ENCODE measurements around the gene EEF1B2. TPM values are rescaled to one million over a fixed set of nuclear protein-coding genes. Genes with fewer than 3 reads are reported as not detected.

EEF1B2 gene
- total RNA-seq, 1 experiment from 2014 or later: 611 TPM

GRCh38 chr2:206145665-206146064, 14.0 kb upstream of the EEF1B2 start (continued):
- no peak for TF ChIP-seq SMAD3 (CRISPR knock-in tag; IDR thresholded peaks at IDR 0.05; ENCODE audit: borderline replicate concordance)
- TF ChIP-seq NR3C1 (CRISPR knock-in tag; conservative IDR thresholded peaks at IDR 0.05; ENCODE audit: low read depth): no peak
- no peak for TF ChIP-seq IRF2 (CRISPR knock-in tag; IDR thresholded peaks at IDR 0.05; ENCODE audit: borderline replicate concordance, low read depth)
- TF ChIP-seq ARID4B (CRISPR knock-in tag; IDR thresholded peaks at IDR 0.05; ENCODE audit: borderline replicate concordance): no peak
- TF ChIP-seq CREM (CRISPR knock-in tag; IDR thresholded peaks at IDR 0.05): no peak
- no peak for TF ChIP-seq ETV6 (CRISPR knock-in tag; IDR thresholded peaks at IDR 0.05)
- no peak for TF ChIP-seq E2F1 (CRISPR knock-in tag; IDR thresholded peaks at IDR 0.05)
- no peak for TF ChIP-seq GABPB1 (CRISPR knock-in tag; IDR thresholded peaks at IDR 0.05)

DNA sequence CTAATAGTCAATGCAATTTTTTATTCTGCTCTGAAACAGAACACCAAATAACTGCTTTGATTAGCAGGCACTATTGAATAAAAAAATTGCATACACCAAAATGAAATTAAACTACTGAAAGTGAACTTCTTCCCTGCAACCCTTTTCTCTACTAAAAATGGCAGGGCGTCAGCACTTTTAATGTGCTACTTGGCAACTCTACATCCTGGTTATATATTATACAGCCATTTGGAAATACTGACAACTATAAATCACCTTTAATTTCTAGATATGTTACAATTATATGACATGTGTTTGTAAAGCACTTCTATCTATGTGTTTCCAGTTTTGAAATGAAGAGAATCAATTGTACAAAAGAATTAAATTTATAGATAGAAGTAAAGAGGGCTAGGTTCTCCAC, 10.4 kb upstream of the EEF1B2 start:
- ChIA-PET POLR2A (no interaction called here), CTCF (no interaction called here)
- no peaks in the 10 kb centered on the region; the same call in 1 of the 2 replicates for H3K4me1 Mint-ChIP-seq
- H3K4me3 Mint-ChIP-seq: no peak overlapping the region
- no peaks in the 10 kb centered on the region for H3K9me3 Mint-ChIP-seq
- DNase-seq (ENCODE audit: low spot score) (no peak), ATAC-seq (no peak)
- no peaks in the 10 kb centered on the region for H3K27me3 Mint-ChIP-seq (ENCODE audit: low read depth)
- TF ChIP-seq GABPB1 (CRISPR knock-in tag; IDR thresholded peaks at IDR 0.05): no peak
- no peak overlapping the region for H3K27ac Mint-ChIP-seq
- peaks cover 44% of the 10 kb centered on the region for H3K36me3 Mint-ChIP-seq

- no peaks in the 10 kb centered on the region for H3K9me3 Mint-ChIP-seq
- H3K27ac Mint-ChIP-seq: peak overlapping the region; percentile 30; the same call in 1 of the 2 replicates
- POLR2A ChIA-PET: no interaction called here
- TF ChIP-seq, protein P1, sequence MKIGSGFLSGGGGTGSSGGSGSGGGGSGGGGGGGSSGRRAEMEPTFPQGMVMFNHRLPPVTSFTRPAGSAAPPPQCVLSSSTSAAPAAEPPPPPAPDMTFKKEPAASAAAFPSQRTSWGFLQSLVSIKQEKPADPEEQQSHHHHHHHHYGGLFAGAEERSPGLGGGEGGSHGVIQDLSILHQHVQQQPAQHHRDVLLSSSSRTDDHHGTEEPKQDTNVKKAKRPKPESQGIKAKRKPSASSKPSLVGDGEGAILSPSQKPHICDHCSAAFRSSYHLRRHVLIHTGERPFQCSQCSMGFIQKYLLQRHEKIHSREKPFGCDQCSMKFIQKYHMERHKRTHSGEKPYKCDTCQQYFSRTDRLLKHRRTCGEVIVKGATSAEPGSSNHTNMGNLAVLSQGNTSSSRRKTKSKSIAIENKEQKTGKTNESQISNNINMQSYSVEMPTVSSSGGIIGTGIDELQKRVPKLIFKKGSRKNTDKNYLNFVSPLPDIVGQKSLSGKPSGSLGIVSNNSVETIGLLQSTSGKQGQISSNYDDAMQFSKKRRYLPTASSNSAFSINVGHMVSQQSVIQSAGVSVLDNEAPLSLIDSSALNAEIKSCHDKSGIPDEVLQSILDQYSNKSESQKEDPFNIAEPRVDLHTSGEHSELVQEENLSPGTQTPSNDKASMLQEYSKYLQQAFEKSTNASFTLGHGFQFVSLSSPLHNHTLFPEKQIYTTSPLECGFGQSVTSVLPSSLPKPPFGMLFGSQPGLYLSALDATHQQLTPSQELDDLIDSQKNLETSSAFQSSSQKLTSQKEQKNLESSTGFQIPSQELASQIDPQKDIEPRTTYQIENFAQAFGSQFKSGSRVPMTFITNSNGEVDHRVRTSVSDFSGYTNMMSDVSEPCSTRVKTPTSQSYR (CRISPR knock-in tag; IDR thresholded peaks at IDR 0.05): no peak
- TF ChIP-seq ZNF121 (CRISPR knock-in tag; IDR thresholded peaks at IDR 0.05) (no peak), NFYB (CRISPR knock-in tag; conservative IDR thresholded peaks at IDR 0.05; ENCODE audit: low read depth) (no peak), ZNF416 (CRISPR knock-in tag; IDR thresholded peaks at IDR 0.05) (no peak), SMAD3 (CRISPR knock-in tag; IDR thresholded peaks at IDR 0.05; ENCODE audit: borderline replicate concordance) (no peak), ERG (CRISPR knock-in tag; IDR thresholded peaks at IDR 0.05) (no peak), GRHL2 (CRISPR knock-in tag; IDR thresholded peaks at IDR 0.05; ENCODE audit: insufficient replicate concordance, severe bottlenecking) (no peak), NFE2L1 (CRISPR knock-in tag; IDR thresholded peaks at IDR 0.05) (no peak), FOXK1 (CRISPR knock-in tag; IDR thresholded peaks at IDR 0.05) (no peak), ZNF263 (CRISPR knock-in tag; IDR thresholded peaks at IDR 0.05; ENCODE audit: low read depth) (no peak), MXD4 (CRISPR knock-in tag; IDR thresholded peaks at IDR 0.05; ENCODE audit: borderline replicate concordance) (no peak)
- TF ChIP-seq, protein P2, sequence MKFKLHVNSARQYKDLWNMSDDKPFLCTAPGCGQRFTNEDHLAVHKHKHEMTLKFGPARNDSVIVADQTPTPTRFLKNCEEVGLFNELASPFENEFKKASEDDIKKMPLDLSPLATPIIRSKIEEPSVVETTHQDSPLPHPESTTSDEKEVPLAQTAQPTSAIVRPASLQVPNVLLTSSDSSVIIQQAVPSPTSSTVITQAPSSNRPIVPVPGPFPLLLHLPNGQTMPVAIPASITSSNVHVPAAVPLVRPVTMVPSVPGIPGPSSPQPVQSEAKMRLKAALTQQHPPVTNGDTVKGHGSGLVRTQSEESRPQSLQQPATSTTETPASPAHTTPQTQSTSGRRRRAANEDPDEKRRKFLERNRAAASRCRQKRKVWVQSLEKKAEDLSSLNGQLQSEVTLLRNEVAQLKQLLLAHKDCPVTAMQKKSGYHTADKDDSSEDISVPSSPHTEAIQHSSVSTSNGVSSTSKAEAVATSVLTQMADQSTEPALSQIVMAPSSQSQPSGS (CRISPR knock-in tag; IDR thresholded peaks at IDR 0.05; ENCODE audit: borderline replicate concordance, low read depth): no peak
- TF ChIP-seq, protein P3, sequence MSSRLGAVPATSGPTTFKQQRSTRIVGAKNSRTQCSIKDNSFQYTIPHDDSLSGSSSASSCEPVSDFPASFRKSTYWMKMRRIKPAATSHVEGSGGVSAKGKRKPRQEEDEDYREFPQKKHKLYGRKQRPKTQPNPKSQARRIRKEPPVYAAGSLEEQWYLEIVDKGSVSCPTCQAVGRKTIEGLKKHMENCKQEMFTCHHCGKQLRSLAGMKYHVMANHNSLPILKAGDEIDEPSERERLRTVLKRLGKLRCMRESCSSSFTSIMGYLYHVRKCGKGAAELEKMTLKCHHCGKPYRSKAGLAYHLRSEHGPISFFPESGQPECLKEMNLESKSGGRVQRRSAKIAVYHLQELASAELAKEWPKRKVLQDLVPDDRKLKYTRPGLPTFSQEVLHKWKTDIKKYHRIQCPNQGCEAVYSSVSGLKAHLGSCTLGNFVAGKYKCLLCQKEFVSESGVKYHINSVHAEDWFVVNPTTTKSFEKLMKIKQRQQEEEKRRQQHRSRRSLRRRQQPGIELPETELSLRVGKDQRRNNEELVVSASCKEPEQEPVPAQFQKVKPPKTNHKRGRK (CRISPR knock-in tag; IDR thresholded peaks at IDR 0.05; ENCODE audit: borderline replicate concordance): no peak
- CTCF ChIA-PET: no interaction called here
- no peak overlapping the region for H3K4me3 Mint-ChIP-seq
- DNase-seq (ENCODE audit: low spot score) (no peak), ATAC-seq (no peak)
- no peaks in the 10 kb centered on the region for H3K27me3 Mint-ChIP-seq (ENCODE audit: low read depth)
- no peaks in the 10 kb centered on the region; the same call in 1 of the 2 replicates for H3K4me1 Mint-ChIP-seq
- H3K36me3 Mint-ChIP-seq: peaks cover 40% of the 10 kb centered on the region
Measured at GRCh38 chr2:206150168-206150567, 9.5 kb upstream of the EEF1B2 start.

All from WTC11 (cell line).